Hepatocyte (in vitro differentiated cells): ENCODE measurements around the gene CMIP. TPM values are rescaled to one million over a fixed set of nuclear protein-coding genes. Genes with fewer than 3 reads are reported as not detected.

Experiments used
- DNase-seq: peaks from one replicate; pipeline ENCODE4 v3.0.0-alpha.2; 2016; ENCODE audit warnings: low spot score
- H2AFZ ChIP-seq: fragments of 200-600 bp; sonication (generic); 2 replicates; pipeline ENCODE4 v1.6.0; 2016; ENCODE audit warnings: antibody characterized with exemption, mild to moderate bottlenecking
- H3K27ac ChIP-seq: fragments of 200-600 bp; sonication (generic); 2 replicates; pipeline ENCODE4 v1.5.1; 2016; ENCODE audit warnings: mild to moderate bottlenecking
- H3K27me3 ChIP-seq: fragments of 200-600 bp; sonication (generic); 2 replicates; pipeline ENCODE4 v1.6.1; 2016
- H3K36me3 ChIP-seq: fragments of 200-600 bp; sonication (generic); replicated peaks from 2 replicates; pipeline ENCODE4 v1.5.1; 2016; ENCODE audit warnings: low read depth; ENCODE audit not compliant: insufficient read depth
- H3K4me1 ChIP-seq: fragments of 200-600 bp; sonication (generic); 2 replicates; pipeline ENCODE4 v1.5.1; 2016; ENCODE audit warnings: mild to moderate bottlenecking, moderate library complexity; ENCODE audit not compliant: insufficient read depth
- H3K4me2 ChIP-seq: fragments of 200-600 bp; sonication (generic); 2 replicates; pipeline ENCODE4 v1.6.0; 2016
- H3K4me3 ChIP-seq: fragments of 200-600 bp; sonication (generic); 2 replicates; pipeline ENCODE4 v1.5.1; 2016; ENCODE audit warnings: mild to moderate bottlenecking
- H3K79me2 ChIP-seq: fragments of 200-600 bp; sonication (generic); 2 replicates; pipeline ENCODE4 v1.6.0; 2017; ENCODE audit warnings: mild to moderate bottlenecking
- H3K9me2 ChIP-seq: fragments of 200-600 bp; sonication (generic); replicated peaks from 2 replicates; pipeline ENCODE4 v1.6.0; 2017; ENCODE audit warnings: mild to moderate bottlenecking; ENCODE audit not compliant: insufficient read depth
- H3K9me3 ChIP-seq: fragments of 200-600 bp; sonication (generic); 2 replicates; pipeline ENCODE4 v1.5.1; 2016; ENCODE audit warnings: low read depth, mild to moderate bottlenecking
- H4K20me1 ChIP-seq: fragments of 200-600 bp; sonication (generic); 2 replicates; pipeline ENCODE4 v1.6.0; 2016; ENCODE audit warnings: mild to moderate bottlenecking; ENCODE audit not compliant: insufficient read depth, poor library complexity, severe bottlenecking
- CTCF ChIP-seq: fragments of 200-600 bp; sonication (generic); IDR thresholded peaks from 2 replicates; pipeline ENCODE4 v1.5.1; 2016; ENCODE audit warnings: antibody characterized with exemption, mild to moderate bottlenecking; ENCODE audit not compliant: poor library complexity
- EZH2 ChIP-seq: fragments of 200-600 bp; sonication (generic); IDR thresholded peaks from 2 replicates; pipeline ENCODE4 v1.6.1; 2016; ENCODE audit warnings: antibody characterized with exemption, mild to moderate bottlenecking, borderline replicate concordance
- EZH2phosphoT487 ChIP-seq: fragments of 200-600 bp; sonication (generic); IDR thresholded peaks from one replicate; pipeline ENCODE4 v1.6.1; 2018; ENCODE audit warnings: antibody characterized with exemption, mild to moderate bottlenecking, low read depth, moderate library complexity; ENCODE audit not compliant: unreplicated experiment, severe bottlenecking
- WGBS: methylation state at CpG from one replicate; pipeline ENCODE4 v1.1.6; 2016; ENCODE audit warnings: low lambda C conversion rate; ENCODE audit errors: missing lambda C conversion rate; 5-methylcytosine and 5-hydroxymethylcytosine counted together
- polyA plus RNA-seq: library from polyadenylated mRNA; unstranded; fragments of >200 nt; fragmentation: Nextera tagmentation; extraction: Ambion mirVana; gene quantifications from 2 replicates; pipeline ENCODE4 v1.2.1, GENCODE V29; 2016
- total RNA-seq: library from RNA; depleted of rRNA; stranded (reverse); fragments of >200 nt; gene quantifications from 2 replicates; pipeline ENCODE4 v1.2.3, GENCODE V29; 2014

Gene CMIP
- total and polyA plus RNA-seq, 2 experiments from 2014 or later: 5.8 to 17.8 TPM

GRCh38 chr16:81718637-81719036 is 274.0 kb downstream of the CMIP start:
- Histone ChIP-seq H3K27ac (peak overlapping the region; percentile 23), H3K27me3 (no peaks in the 10 kb centered on the region), H4K20me1 (no peaks in the 10 kb centered on the region), H3K36me3 (no peaks in the 10 kb centered on the region), H3K9me3 (no peaks in the 10 kb centered on the region), H3K79me2 (no peaks in the 10 kb centered on the region), H3K9me2 (no peaks in the 10 kb centered on the region), H3K4me1 (peaks cover 8% of the 10 kb centered on the region), H3K4me2 (no peak overlapping the region), H2AFZ (no peak overlapping the region), H3K4me3 (no peak overlapping the region)
- WGBS: 89% methylated on average over 5 of the region's 5 CpGs
- no peak for TF ChIP-seq EZH2phosphoT487
- no peak for TF ChIP-seq CTCF
- no peak for TF ChIP-seq EZH2
- DNase-seq: no peak

GRCh38 chr16:81719993-81720392 is 275.4 kb downstream of the CMIP start:
- no peak overlapping the region for H3K27ac ChIP-seq
- H3K9me3 ChIP-seq: no peaks in the 10 kb centered on the region
- no peaks in the 10 kb centered on the region for H3K9me2 ChIP-seq
- H3K4me1 ChIP-seq: peaks cover 8% of the 10 kb centered on the region
- TF ChIP-seq EZH2phosphoT487 (no peak), EZH2 (no peak), CTCF (no peak)
- H4K20me1 ChIP-seq: no peaks in the 10 kb centered on the region
- no peaks in the 10 kb centered on the region for H3K36me3 ChIP-seq
- H3K4me3 ChIP-seq: no peak overlapping the region
- H3K27me3 ChIP-seq: no peaks in the 10 kb centered on the region
- no peak overlapping the region for H3K4me2 ChIP-seq
- H2AFZ ChIP-seq: no peak overlapping the region
- WGBS: 91% methylated on average over 2 of the region's 2 CpGs
- no peaks in the 10 kb centered on the region for H3K79me2 ChIP-seq
- no peak for DNase-seq

- Histone ChIP-seq H3K9me3 (no peaks in the 10 kb centered on the region), H3K36me3 (no peaks in the 10 kb centered on the region), H3K4me1 (peaks cover 3% of the 10 kb centered on the region), H3K9me2 (no peaks in the 10 kb centered on the region), H3K27me3 (no peaks in the 10 kb centered on the region), H4K20me1 (no peaks in the 10 kb centered on the region), H3K79me2 (no peaks in the 10 kb centered on the region), H2AFZ (no peak overlapping the region), H3K4me3 (no peak overlapping the region), H3K4me2 (no peak overlapping the region), H3K27ac (no peak overlapping the region)
- no peak for DNase-seq
- 80% methylated on average over 10 of the region's 10 CpGs for WGBS
- no peak for TF ChIP-seq CTCF
These were observed 276.6 kb downstream of the CMIP start for GRCh38 chr16:81720973-81721906.
